ENCODE results near the gene RBL2. TPM values are rescaled to one million over a fixed set of nuclear protein-coding genes. Genes with fewer than 3 reads are reported as not detected.

Gene RBL2
- total RNA-seq, 1 experiment from 2014 or later: 38.4 TPM

DNA sequence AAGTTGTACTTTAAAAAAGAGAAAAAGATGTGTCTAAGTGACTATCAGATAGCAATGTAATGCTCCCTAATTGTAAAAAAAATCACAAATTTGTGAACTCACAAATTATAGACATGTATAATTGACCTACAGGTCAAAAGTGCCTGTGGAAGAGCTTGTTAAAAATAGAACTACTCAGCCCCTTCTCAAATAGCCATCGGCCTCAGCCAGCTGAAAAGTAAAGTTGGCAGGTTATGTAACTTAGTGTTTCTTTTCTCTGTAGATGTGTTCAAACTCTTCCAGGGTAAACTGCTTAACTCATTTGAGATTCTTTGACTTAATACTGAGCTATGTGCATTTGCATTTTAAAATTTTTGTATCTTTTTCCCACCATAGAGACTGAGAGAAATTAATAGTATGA lies 55.5 kb downstream of the RBL2 start:
- Mint-ChIP-seq H3K27ac (no peak overlapping the region), H3K27me3 (ENCODE audit: low read depth) (no peaks in the 10 kb centered on the region), H3K4me1 (no peaks in the 10 kb centered on the region), H3K36me3 (peaks cover 75% of the 10 kb centered on the region), H3K9me3 (peaks cover 27% of the 10 kb centered on the region), H3K4me3 (no peak overlapping the region)
- POLR2A ChIA-PET: no interaction called here
- no peak for ATAC-seq
- CTCF ChIA-PET: interaction anchor here (0.6 kb wide), 1 partner anchor 19 kb away, joined by 3 read pairs; no protein-coding TSS in a partner anchor
- TF ChIP-seq, protein P1, sequence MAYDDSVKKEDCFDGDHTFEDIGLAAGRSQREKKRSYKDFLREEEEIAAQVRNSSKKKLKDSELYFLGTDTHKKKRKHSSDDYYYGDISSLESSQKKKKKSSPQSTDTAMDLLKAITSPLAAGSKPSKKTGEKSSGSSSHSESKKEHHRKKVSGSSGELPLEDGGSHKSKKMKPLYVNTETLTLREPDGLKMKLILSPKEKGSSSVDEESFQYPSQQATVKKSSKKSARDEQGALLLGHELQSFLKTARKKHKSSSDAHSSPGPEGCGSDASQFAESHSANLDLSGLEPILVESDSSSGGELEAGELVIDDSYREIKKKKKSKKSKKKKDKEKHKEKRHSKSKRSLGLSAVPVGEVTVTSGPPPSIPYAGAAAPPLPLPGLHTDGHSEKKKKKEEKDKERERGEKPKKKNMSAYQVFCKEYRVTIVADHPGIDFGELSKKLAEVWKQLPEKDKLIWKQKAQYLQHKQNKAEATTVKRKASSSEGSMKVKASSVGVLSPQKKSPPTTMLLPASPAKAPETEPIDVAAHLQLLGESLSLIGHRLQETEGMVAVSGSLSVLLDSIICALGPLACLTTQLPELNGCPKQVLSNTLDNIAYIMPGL (CRISPR knock-in tag; IDR thresholded peaks at IDR 0.05): no peak
- TF ChIP-seq, protein P2, sequence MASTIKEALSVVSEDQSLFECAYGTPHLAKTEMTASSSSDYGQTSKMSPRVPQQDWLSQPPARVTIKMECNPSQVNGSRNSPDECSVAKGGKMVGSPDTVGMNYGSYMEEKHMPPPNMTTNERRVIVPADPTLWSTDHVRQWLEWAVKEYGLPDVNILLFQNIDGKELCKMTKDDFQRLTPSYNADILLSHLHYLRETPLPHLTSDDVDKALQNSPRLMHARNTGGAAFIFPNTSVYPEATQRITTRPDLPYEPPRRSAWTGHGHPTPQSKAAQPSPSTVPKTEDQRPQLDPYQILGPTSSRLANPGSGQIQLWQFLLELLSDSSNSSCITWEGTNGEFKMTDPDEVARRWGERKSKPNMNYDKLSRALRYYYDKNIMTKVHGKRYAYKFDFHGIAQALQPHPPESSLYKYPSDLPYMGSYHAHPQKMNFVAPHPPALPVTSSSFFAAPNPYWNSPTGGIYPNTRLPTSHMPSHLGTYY (CRISPR knock-in tag; IDR thresholded peaks at IDR 0.05): no peak
- TF ChIP-seq MYBL2 (CRISPR knock-in tag; IDR thresholded peaks at IDR 0.05) (no peak), NFYB (CRISPR knock-in tag; conservative IDR thresholded peaks at IDR 0.05; ENCODE audit: low read depth) (no peak), AR (CRISPR knock-in tag; IDR thresholded peaks at IDR 0.05) (no peak), ZBTB21 (CRISPR knock-in tag; IDR thresholded peaks at IDR 0.05; ENCODE audit: borderline replicate concordance) (no peak), CTCF (IDR thresholded peaks at IDR 0.05) (no peak), ZNF232 (CRISPR knock-in tag; IDR thresholded peaks at IDR 0.05) (no peak), HMGA2 (CRISPR knock-in tag; IDR thresholded peaks at IDR 0.05) (no peak), TEAD1 (CRISPR knock-in tag; IDR thresholded peaks at IDR 0.05) (no peak), ZNF532 (CRISPR knock-in tag; IDR thresholded peaks at IDR 0.05; ENCODE audit: borderline replicate concordance) (no peak), NFE2L1 (CRISPR knock-in tag; IDR thresholded peaks at IDR 0.05) (no peak), IRF1 (CRISPR knock-in tag; IDR thresholded peaks at IDR 0.05) (no peak)
- TF ChIP-seq, protein P3, sequence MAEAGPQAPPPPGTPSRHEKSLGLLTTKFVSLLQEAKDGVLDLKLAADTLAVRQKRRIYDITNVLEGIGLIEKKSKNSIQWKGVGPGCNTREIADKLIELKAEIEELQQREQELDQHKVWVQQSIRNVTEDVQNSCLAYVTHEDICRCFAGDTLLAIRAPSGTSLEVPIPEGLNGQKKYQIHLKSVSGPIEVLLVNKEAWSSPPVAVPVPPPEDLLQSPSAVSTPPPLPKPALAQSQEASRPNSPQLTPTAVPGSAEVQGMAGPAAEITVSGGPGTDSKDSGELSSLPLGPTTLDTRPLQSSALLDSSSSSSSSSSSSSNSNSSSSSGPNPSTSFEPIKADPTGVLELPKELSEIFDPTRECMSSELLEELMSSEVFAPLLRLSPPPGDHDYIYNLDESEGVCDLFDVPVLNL (CRISPR knock-in tag; IDR thresholded peaks at IDR 0.05; ENCODE audit: borderline replicate concordance, low read depth): no peak
- TF ChIP-seq, protein P4, sequence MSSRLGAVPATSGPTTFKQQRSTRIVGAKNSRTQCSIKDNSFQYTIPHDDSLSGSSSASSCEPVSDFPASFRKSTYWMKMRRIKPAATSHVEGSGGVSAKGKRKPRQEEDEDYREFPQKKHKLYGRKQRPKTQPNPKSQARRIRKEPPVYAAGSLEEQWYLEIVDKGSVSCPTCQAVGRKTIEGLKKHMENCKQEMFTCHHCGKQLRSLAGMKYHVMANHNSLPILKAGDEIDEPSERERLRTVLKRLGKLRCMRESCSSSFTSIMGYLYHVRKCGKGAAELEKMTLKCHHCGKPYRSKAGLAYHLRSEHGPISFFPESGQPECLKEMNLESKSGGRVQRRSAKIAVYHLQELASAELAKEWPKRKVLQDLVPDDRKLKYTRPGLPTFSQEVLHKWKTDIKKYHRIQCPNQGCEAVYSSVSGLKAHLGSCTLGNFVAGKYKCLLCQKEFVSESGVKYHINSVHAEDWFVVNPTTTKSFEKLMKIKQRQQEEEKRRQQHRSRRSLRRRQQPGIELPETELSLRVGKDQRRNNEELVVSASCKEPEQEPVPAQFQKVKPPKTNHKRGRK (CRISPR knock-in tag; IDR thresholded peaks at IDR 0.05; ENCODE audit: borderline replicate concordance): no peak
- TF ChIP-seq, protein P5, sequence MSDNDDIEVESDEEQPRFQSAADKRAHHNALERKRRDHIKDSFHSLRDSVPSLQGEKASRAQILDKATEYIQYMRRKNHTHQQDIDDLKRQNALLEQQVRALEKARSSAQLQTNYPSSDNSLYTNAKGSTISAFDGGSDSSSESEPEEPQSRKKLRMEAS (CRISPR knock-in tag; IDR thresholded peaks at IDR 0.05): no peak
- no peak for DNase-seq (ENCODE audit: low spot score)
